HepG2 (cell line): ENCODE results near the gene DERL2. TPM values are rescaled to one million over a fixed set of nuclear protein-coding genes. Genes with fewer than 3 reads are reported as not detected.

Experiments used
- DNMT3B ChIP-seq: conservative IDR thresholded peaks from 2 replicates; pipeline ENCODE4 v1.6.1; 2016; ENCODE audit warnings: missing biosample characterization, control low read depth
- ERF ChIP-seq: IDR thresholded peaks from 2 replicates; pipeline ENCODE4 v1.6.1; 2018; ENCODE audit warnings: missing biosample characterization, missing genetic modification reagents
- ETV5 ChIP-seq: IDR thresholded peaks from 2 replicates; pipeline ENCODE4 v1.6.1; 2018; ENCODE audit warnings: missing biosample characterization, missing genetic modification reagents, inconsistent platforms, borderline replicate concordance
- IKZF4 ChIP-seq: sonication (generic); formaldehyde crosslinking; IDR thresholded peaks from 2 replicates; pipeline ENCODE4 v1.5.1; 2020; ENCODE audit warnings: borderline replicate concordance, mild to moderate bottlenecking, low read depth, missing genetic modification reagents; ENCODE audit errors: not compliant biosample characterization
- PHF20 ChIP-seq: sonication (generic); formaldehyde crosslinking; IDR thresholded peaks from 2 replicates; pipeline ENCODE4 v1.5.0; 2020; ENCODE audit warnings: mild to moderate bottlenecking, missing genetic modification reagents
- PTBP1 ChIP-seq: fragments of 200-400 bp; formaldehyde crosslinking; IDR thresholded peaks from 2 replicates; pipeline ENCODE4 v1.6.1; 2018; ENCODE audit warnings: low read length, low read depth; ENCODE audit not compliant: poor library complexity, severe bottlenecking
- SP140L ChIP-seq: sonication (generic); formaldehyde crosslinking; IDR thresholded peaks from 2 replicates; pipeline ENCODE4 v1.4.0; 2020; ENCODE audit warnings: missing genetic modification reagents, borderline replicate concordance
- TCF12 ChIP-seq, 2 experiments: fragments of 450-650 bp in 1 of 2; sonication (generic) in 1 of 2; formaldehyde crosslinking in 1 of 2; IDR thresholded peaks; 2 replicates each; pipeline versions ENCODE4 v1.6.1 to v1.8.0; 2017 to 2022; ENCODE audit warnings: antibody characterized with exemption in 1 of 2, mild to moderate bottlenecking in 1 of 2, missing genetic modification reagents in 1 of 2, moderate library complexity in 1 of 2
- ZBTB8A ChIP-seq: sonication (generic); formaldehyde crosslinking; IDR thresholded peaks from 2 replicates; pipeline ENCODE4 v1.4.0; 2020; ENCODE audit warnings: mild to moderate bottlenecking, low read depth, missing genetic modification reagents, borderline replicate concordance
- ZFX ChIP-seq: sonication (generic); formaldehyde crosslinking; IDR thresholded peaks from 2 replicates; pipeline ENCODE4 v1.4.0; 2020; ENCODE audit warnings: mild to moderate bottlenecking, low read depth, missing genetic modification reagents, moderate library complexity
- ZNF557 ChIP-seq: sonication (generic); formaldehyde crosslinking; IDR thresholded peaks from 2 replicates; pipeline ENCODE4 v1.4.0; 2020; ENCODE audit warnings: missing genetic modification reagents
- ZNF761 ChIP-seq: sonication (generic); formaldehyde crosslinking; conservative IDR thresholded peaks from 2 replicates; pipeline ENCODE4 v1.4.0; 2020; ENCODE audit warnings: mild to moderate bottlenecking, missing genetic modification reagents
- ZNF782 ChIP-seq: sonication (generic); formaldehyde crosslinking; IDR thresholded peaks from 2 replicates; pipeline ENCODE4 v1.4.0; 2020; ENCODE audit warnings: missing genetic modification reagents, mild to moderate bottlenecking, borderline replicate concordance
- polyA plus RNA-seq, 8 experiments: library from polyadenylated mRNA; depleted of rRNA in 3 of 8; stranded (reverse) in 7 of 8; unstranded in 1 of 8; fragments of >200 nt; fragmentation: Illumina TruSeq in 4 of 8; extraction: Trizol in 4 of 8; gene quantifications; 2 replicates each; pipeline versions ENCODE4 v1.2.1 to v1.2.3, GENCODE V29; 2011 to 2016; ENCODE audit warnings: low read depth in 4 of 8, missing spikeins in 1 of 8, mixed read lengths in 1 of 8; ENCODE audit not compliant: insufficient read depth in 1 of 8
- total RNA-seq, 5 experiments: library from RNA; depleted of rRNA; stranded (reverse); fragments of >200 nt; fragmentation: Illumina TruSeq; extraction: Trizol; gene quantifications; 2 replicates each; pipeline ENCODE4 v1.2.3, GENCODE V29; 2016; ENCODE audit warnings: low read depth in 1 of 5
- TF ChIP-seq, protein P1 (sequence below): sonication (generic); formaldehyde crosslinking; IDR thresholded peaks from 2 replicates; pipeline ENCODE4 v1.4.0; 2020; ENCODE audit warnings: mild to moderate bottlenecking, missing genetic modification reagents, borderline replicate concordance
- TF ChIP-seq, protein P2 (sequence below): sonication (generic); formaldehyde crosslinking; IDR thresholded peaks from 2 replicates; pipeline ENCODE4 v1.8.0; 2022; ENCODE audit warnings: mild to moderate bottlenecking, missing genetic modification reagents, borderline replicate concordance
- TF ChIP-seq, protein P3 (sequence below): sonication (generic); formaldehyde crosslinking; IDR thresholded peaks from 2 replicates; pipeline ENCODE4 v1.8.0; 2022; ENCODE audit warnings: mild to moderate bottlenecking, missing genetic modification reagents
- TF ChIP-seq, protein P4 (sequence below): sonication (generic); formaldehyde crosslinking; IDR thresholded peaks from 2 replicates; pipeline ENCODE4 v1.8.0; 2022; ENCODE audit warnings: missing genetic modification reagents, mild to moderate bottlenecking, borderline replicate concordance

Gene DERL2
- total and polyA plus RNA-seq, 2 of the 13 experiments (the other 11 are each of a cell fraction or from before 2014, with no cell fraction given): 59.3 to 65.2 TPM

DNA sequence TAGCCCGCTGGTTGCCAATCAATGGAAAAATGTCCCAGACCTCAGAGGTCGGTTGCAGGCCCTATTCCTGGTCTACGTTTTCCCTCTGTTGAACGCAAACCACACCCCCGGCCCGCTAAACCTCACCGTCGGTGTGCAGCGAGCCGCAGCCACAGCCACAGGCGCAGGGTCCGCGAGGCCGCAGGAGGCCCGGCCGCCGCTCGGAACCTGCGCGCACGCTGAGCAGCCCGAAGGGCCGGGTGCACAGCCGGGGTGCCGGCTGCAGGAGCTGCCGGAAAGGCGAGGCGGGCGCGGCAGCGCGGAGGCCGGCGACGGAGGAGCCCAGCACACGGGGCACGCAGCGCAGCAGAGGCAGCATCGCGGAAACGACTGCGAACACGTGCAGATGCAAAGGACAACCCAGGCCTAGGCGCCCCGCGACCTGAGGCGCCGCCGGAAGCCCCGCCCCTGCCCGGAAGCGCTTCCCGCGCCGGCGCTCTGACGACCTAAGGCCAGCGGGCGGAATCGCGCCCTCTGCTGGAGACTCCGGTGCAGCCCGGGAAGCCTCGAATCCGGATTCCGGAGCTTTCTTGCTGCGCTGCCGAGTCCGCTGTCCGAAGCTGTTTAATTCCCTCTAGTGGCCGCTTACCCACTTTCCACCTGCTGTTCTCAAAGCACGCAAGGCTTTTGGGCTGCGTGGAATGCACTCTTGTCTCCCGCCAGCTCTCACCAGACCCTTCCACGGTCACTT, 47.1 kb downstream of the DERL2 start, which contains the start of gene C1QBP (continued):
- TF ChIP-seq, protein P1, sequence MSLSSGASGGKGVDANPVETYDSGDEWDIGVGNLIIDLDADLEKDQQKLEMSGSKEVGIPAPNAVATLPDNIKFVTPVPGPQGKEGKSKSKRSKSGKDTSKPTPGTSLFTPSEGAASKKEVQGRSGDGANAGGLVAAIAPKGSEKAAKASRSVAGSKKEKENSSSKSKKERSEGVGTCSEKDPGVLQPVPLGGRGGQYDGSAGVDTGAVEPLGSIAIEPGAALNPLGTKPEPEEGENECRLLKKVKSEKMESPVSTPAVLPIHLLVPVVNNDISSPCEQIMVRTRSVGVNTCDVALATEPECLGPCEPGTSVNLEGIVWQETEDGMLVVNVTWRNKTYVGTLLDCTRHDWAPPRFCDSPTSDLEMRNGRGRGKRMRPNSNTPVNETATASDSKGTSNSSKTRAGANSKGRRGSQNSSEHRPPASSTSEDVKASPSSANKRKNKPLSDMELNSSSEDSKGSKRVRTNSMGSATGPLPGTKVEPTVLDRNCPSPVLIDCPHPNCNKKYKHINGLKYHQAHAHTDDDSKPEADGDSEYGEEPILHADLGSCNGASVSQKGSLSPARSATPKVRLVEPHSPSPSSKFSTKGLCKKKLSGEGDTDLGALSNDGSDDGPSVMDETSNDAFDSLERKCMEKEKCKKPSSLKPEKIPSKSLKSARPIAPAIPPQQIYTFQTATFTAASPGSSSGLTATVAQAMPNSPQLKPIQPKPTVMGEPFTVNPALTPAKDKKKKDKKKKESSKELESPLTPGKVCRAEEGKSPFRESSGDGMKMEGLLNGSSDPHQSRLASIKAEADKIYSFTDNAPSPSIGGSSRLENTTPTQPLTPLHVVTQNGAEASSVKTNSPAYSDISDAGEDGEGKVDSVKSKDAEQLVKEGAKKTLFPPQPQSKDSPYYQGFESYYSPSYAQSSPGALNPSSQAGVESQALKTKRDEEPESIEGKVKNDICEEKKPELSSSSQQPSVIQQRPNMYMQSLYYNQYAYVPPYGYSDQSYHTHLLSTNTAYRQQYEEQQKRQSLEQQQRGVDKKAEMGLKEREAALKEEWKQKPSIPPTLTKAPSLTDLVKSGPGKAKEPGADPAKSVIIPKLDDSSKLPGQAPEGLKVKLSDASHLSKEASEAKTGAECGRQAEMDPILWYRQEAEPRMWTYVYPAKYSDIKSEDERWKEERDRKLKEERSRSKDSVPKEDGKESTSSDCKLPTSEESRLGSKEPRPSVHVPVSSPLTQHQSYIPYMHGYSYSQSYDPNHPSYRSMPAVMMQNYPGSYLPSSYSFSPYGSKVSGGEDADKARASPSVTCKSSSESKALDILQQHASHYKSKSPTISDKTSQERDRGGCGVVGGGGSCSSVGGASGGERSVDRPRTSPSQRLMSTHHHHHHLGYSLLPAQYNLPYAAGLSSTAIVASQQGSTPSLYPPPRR (CRISPR knock-in tag): no peak
- TF ChIP-seq PTBP1: no peak
- no peak for TF ChIP-seq ZNF557 (CRISPR knock-in tag)
- TF ChIP-seq, protein P2, sequence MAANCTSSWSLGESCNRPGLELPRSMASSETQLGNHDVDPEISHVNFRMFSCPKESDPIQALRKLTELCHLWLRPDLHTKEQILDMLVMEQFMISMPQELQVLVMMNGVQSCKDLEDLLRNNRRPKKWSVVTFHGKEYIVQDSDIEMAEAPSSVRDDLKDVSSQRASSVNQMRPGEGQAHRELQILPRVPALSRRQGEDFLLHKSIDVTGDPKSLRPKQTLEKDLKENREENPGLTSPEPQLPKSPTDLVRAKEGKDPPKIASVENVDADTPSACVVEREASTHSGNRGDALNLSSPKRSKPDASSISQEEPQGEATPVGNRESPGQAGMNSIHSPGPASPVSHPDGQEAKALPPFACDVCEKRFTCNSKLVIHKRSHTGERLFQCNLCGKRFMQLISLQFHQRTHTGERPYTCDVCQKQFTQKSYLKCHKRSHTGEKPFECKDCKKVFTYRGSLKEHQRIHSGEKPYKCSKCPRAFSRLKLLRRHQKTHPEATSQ (CRISPR knock-in tag): 0 out of 2 replicates have a peak, but pooled peaks have one; percentile 34
- no peak for TF ChIP-seq TCF12 (IDR thresholded peaks at IDR 0.05)
- TF ChIP-seq TCF12 (CRISPR knock-in tag; IDR thresholded peaks at IDR 0.05): peak; percentile 91
- TF ChIP-seq SP140L (CRISPR knock-in tag): peak; percentile 77; the same call in 1 of the 2 replicates
- peak; percentile 93 for TF ChIP-seq ZNF761 (CRISPR knock-in tag)
- peak; percentile 88 for TF ChIP-seq PHF20
- TF ChIP-seq DNMT3B: no peak
- TF ChIP-seq, protein P3, sequence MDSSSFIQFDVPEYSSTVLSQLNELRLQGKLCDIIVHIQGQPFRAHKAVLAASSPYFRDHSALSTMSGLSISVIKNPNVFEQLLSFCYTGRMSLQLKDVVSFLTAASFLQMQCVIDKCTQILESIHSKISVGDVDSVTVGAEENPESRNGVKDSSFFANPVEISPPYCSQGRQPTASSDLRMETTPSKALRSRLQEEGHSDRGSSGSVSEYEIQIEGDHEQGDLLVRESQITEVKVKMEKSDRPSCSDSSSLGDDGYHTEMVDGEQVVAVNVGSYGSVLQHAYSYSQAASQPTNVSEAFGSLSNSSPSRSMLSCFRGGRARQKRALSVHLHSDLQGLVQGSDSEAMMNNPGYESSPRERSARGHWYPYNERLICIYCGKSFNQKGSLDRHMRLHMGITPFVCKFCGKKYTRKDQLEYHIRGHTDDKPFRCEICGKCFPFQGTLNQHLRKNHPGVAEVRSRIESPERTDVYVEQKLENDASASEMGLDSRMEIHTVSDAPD (CRISPR knock-in tag): no peak
- TF ChIP-seq ZFX (CRISPR knock-in tag): peak; percentile 100
- TF ChIP-seq IKZF4 (CRISPR knock-in tag): no peak
- TF ChIP-seq ERF (CRISPR knock-in tag): peak; percentile 92
- no peak; the same call in 1 of the 2 replicates for TF ChIP-seq ZBTB8A
- TF ChIP-seq ZNF782 (CRISPR knock-in tag): peak; percentile 56; the same call in 1 of the 2 replicates
- TF ChIP-seq, protein P4, sequence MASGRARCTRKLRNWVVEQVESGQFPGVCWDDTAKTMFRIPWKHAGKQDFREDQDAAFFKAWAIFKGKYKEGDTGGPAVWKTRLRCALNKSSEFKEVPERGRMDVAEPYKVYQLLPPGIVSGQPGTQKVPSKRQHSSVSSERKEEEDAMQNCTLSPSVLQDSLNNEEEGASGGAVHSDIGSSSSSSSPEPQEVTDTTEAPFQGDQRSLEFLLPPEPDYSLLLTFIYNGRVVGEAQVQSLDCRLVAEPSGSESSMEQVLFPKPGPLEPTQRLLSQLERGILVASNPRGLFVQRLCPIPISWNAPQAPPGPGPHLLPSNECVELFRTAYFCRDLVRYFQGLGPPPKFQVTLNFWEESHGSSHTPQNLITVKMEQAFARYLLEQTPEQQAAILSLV (CRISPR knock-in tag): peak; percentile 95; the same call in 1 of the 2 replicates
- TF ChIP-seq ETV5 (CRISPR knock-in tag): peak; percentile 83; the same call in 1 of the 2 replicates
